HFFc6 (cell line): ENCODE data around the gene SORD. TPM values are rescaled to one million over a fixed set of nuclear protein-coding genes. Genes with fewer than 3 reads are reported as not detected.

Experiments
- DNase-seq: peaks from one replicate; pipeline ENCODE4 v3.0.0-alpha.2; 2018
- H3K27ac Mint-ChIP-seq: 2 replicates; pipeline ENCODE4 v1.8.0; 2020; ENCODE audit warnings: mild to moderate bottlenecking, mixed read lengths
- H3K27me3 Mint-ChIP-seq: 2 replicates; pipeline ENCODE4 v1.8.0; 2021; ENCODE audit warnings: mild to moderate bottlenecking, moderate library complexity, mixed read lengths; ENCODE audit not compliant: insufficient read depth
- H3K36me3 Mint-ChIP-seq: 2 replicates; pipeline ENCODE4 v1.8.0; 2021; ENCODE audit warnings: low read depth, mixed read lengths
- H3K4me1 Mint-ChIP-seq: 2 replicates; pipeline ENCODE4 v1.8.0; 2020; ENCODE audit warnings: low read depth, mixed read lengths
- H3K4me3 Mint-ChIP-seq: 2 replicates; pipeline ENCODE4 v1.8.0; 2020; ENCODE audit warnings: mild to moderate bottlenecking, moderate library complexity, mixed read lengths
- H3K9me3 Mint-ChIP-seq: 2 replicates; pipeline ENCODE4 v1.8.0; 2020; ENCODE audit warnings: mild to moderate bottlenecking, mixed read lengths
- total RNA-seq, 6 experiments: library from RNA; stranded (reverse); fragmentation: NEBNext Ultra II Directional; extraction: Animal tissue kit (Norgen Biotek cat#: 25700); gene quantifications; 2 replicates in 1 of 6; 3 replicates in 5 of 6; pipeline ENCODE4 v1.2.3, GENCODE V29; 2021
- TF ChIP-seq, protein P1 (sequence below): fragments of 200-600 bp; sonication (generic); IDR thresholded peaks from 2 replicates; pipeline ENCODE4 v1.5.0; 2021; ENCODE audit warnings: antibody characterized with exemption, mild to moderate bottlenecking

The SORD gene
- total RNA-seq, 6 experiments from 2014 or later: 13.7 to 19.0 (median 16.7) TPM

GRCh38 chr15:45126535-45127158 is 103.7 kb downstream of the SORD start:
- Mint-ChIP-seq H3K36me3 (no peaks in the 10 kb centered on the region), H3K4me3 (no peak overlapping the region), H3K27ac (no peak overlapping the region), H3K9me3 (no peaks in the 10 kb centered on the region), H3K4me1 (peaks cover 8% of the 10 kb centered on the region), H3K27me3 (peaks cover 35% of the 10 kb centered on the region)
- TF ChIP-seq, protein P1, sequence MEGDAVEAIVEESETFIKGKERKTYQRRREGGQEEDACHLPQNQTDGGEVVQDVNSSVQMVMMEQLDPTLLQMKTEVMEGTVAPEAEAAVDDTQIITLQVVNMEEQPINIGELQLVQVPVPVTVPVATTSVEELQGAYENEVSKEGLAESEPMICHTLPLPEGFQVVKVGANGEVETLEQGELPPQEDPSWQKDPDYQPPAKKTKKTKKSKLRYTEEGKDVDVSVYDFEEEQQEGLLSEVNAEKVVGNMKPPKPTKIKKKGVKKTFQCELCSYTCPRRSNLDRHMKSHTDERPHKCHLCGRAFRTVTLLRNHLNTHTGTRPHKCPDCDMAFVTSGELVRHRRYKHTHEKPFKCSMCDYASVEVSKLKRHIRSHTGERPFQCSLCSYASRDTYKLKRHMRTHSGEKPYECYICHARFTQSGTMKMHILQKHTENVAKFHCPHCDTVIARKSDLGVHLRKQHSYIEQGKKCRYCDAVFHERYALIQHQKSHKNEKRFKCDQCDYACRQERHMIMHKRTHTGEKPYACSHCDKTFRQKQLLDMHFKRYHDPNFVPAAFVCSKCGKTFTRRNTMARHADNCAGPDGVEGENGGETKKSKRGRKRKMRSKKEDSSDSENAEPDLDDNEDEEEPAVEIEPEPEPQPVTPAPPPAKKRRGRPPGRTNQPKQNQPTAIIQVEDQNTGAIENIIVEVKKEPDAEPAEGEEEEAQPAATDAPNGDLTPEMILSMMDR: peak; percentile 86
- peak; percentile 43 for DNase-seq

Other genes with a start within 250 kb of the SORD start
- not detected for gene TERB2, start 66.5 kb upstream of the SORD start, total RNA-seq
- not detected for gene DUOX2, start 91.0 kb downstream of the SORD start, total RNA-seq
- not detected for gene DUOXA2, start 91.1 kb downstream of the SORD start, total RNA-seq
- gene DUOXA1, start 106.7 kb downstream of the SORD start, total RNA-seq: under 1 TPM in 3 of 6 experiments, not detected in 3; 0.09 to 0.31 (median 0.16) TPM
- gene DUOX1, start 106.8 kb downstream of the SORD start, total RNA-seq: under 1 TPM in 5 of 6 experiments, not detected in 1; 0.02 to 0.26 (median 0.12) TPM
- 1 to 10 TPM; 2.1 to 3.1 (median 2.1) TPM for gene SHF, start 164.8 kb downstream of the SORD start, total RNA-seq
- gene SLC28A2, start 229.0 kb downstream of the SORD start, total RNA-seq: not detected